Esophagus squamous epithelium (tissue), 4 donors: ENCODE data around the gene HBS1L.

Experiments
- CTCF ChIP-seq, 6 experiments: fragments of 450-650 bp in 4 of 6; fragments of 200-600 bp in 2 of 6; sonication (generic) in 2 of 6; IDR thresholded peaks; one replicate each; pipeline ENCODE4 v1.5.1; 2016 to 2019; ENCODE audit warnings: antibody characterized with exemption in 6 of 6, mild to moderate bottlenecking in 4 of 6, moderate library complexity in 4 of 6
- POLR2A ChIP-seq, 4 donors: fragments of 450-650 bp; IDR thresholded peaks; one replicate each; pipeline ENCODE4 v1.6.1; 2017; ENCODE audit warnings: antibody characterized with exemption in 4 of 4, mild to moderate bottlenecking in 4 of 4, moderate library complexity in 3 of 4

GRCh38 chr6:135043364-135043763 lies 11.3 kb downstream of the HBS1L start:
- TF ChIP-seq CTCF (IDR thresholded peaks at IDR 0.05) (no peak), POLR2A (IDR thresholded peaks at IDR 0.05) (no peak)
